PFSK-1 (cell line): ENCODE data around the gene RPS6KA2.

Experiments
- FOXP2 ChIP-seq: optimal IDR thresholded peaks from 2 replicates; pipeline ENCODE3; 2011; ENCODE audit warnings: borderline replicate concordance, control low read depth, inconsistent platforms; ENCODE audit not compliant: insufficient read depth; ENCODE audit errors: extremely low read length, extremely low read depth
- POLR2AphosphoS5 ChIP-seq: IDR thresholded peaks from 2 replicates; pipeline ENCODE4 v1.6.1; 2012; ENCODE audit warnings: low read depth, mild to moderate bottlenecking, control low read depth, low read length, moderate library complexity
- SIN3A ChIP-seq: IDR thresholded peaks from 2 replicates; pipeline ENCODE4 v1.6.1; 2012; ENCODE audit warnings: mild to moderate bottlenecking, low read length, moderate library complexity, borderline replicate concordance; ENCODE audit not compliant: insufficient read depth
- TAF1 ChIP-seq: IDR thresholded peaks from 2 replicates; pipeline ENCODE4 v1.6.1; 2012; ENCODE audit warnings: low read length, control low read depth, borderline replicate concordance; ENCODE audit not compliant: insufficient read depth
- TF ChIP-seq, protein P1 (sequence below), 2 experiments: IDR thresholded peaks; 2 replicates each; pipeline versions ENCODE4 v1.6.1 to v1.8.0; 2011 to 2012; ENCODE audit warnings: low read depth in 2 of 2, low read length in 2 of 2, control low read depth in 1 of 2, inconsistent platforms in 1 of 2, mild to moderate bottlenecking in 1 of 2, moderate library complexity in 1 of 2; ENCODE audit not compliant: insufficient read depth in 1 of 2

The RPS6KA2 gene

DNA sequence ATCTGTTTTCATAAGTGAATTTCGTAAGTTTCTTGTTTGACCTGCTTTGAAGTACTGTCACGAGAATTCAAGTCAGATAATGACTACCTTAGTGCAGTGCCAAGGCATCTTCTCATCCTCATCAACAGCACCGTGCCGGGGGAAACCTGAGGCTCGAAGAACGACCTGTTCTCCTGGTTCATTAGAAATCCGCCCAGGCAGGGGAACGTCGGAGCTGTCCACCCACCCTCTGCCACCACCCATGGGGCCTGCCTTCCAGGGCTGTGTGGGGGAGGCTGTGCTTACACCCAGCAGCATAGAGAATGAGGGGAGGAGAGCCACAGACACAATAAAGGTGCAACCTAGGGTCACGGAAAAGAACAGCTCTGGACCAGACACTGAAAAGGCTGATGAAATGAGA, 142.2 kb downstream of the RPS6KA2 start:
- TF ChIP-seq, protein P1, sequence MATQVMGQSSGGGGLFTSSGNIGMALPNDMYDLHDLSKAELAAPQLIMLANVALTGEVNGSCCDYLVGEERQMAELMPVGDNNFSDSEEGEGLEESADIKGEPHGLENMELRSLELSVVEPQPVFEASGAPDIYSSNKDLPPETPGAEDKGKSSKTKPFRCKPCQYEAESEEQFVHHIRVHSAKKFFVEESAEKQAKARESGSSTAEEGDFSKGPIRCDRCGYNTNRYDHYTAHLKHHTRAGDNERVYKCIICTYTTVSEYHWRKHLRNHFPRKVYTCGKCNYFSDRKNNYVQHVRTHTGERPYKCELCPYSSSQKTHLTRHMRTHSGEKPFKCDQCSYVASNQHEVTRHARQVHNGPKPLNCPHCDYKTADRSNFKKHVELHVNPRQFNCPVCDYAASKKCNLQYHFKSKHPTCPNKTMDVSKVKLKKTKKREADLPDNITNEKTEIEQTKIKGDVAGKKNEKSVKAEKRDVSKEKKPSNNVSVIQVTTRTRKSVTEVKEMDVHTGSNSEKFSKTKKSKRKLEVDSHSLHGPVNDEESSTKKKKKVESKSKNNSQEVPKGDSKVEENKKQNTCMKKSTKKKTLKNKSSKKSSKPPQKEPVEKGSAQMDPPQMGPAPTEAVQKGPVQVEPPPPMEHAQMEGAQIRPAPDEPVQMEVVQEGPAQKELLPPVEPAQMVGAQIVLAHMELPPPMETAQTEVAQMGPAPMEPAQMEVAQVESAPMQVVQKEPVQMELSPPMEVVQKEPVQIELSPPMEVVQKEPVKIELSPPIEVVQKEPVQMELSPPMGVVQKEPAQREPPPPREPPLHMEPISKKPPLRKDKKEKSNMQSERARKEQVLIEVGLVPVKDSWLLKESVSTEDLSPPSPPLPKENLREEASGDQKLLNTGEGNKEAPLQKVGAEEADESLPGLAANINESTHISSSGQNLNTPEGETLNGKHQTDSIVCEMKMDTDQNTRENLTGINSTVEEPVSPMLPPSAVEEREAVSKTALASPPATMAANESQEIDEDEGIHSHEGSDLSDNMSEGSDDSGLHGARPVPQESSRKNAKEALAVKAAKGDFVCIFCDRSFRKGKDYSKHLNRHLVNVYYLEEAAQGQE (IDR thresholded peaks at IDR 0.05; ENCODE audit: insufficient read depth in 1 of 2, low read depth in 2 of 2, low read length in 2 of 2), result no peak
- TF ChIP-seq TAF1 (no peak), POLR2AphosphoS5 (no peak), SIN3A (no peak), FOXP2 (no peak)

DNA sequence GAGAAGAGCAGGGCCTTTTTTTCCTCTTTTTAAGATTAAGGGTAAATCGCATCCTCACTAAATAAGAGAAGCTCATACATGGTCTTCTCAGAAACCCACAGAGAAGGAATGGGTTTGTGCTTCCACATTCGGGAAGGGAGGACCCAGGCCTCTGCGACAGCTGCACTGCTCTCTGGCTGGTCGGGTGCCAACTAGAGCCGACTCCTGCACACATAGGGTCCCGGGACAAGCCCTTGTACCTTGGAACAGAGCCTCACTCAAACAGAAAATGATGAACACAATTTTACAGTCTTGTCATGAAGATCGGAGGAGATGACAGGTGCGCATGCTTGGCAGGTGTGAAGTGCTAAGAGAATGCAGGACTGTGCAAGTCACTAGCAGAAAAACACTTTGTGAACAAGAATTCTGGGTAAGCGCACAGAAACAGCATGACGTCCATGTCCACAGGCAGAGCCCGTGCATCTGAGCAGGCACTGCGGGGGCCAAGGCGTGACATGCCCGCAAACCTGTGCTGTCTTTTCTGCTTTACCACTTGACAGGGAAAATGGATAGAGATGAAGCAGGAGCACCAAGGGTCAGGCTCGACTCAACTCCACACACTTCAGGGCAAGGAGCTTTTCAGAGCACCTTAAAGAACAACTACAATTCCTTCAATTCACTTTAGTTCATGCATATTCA, 143.3 kb downstream of the RPS6KA2 start:
- no peak for TF ChIP-seq TAF1

DNA sequence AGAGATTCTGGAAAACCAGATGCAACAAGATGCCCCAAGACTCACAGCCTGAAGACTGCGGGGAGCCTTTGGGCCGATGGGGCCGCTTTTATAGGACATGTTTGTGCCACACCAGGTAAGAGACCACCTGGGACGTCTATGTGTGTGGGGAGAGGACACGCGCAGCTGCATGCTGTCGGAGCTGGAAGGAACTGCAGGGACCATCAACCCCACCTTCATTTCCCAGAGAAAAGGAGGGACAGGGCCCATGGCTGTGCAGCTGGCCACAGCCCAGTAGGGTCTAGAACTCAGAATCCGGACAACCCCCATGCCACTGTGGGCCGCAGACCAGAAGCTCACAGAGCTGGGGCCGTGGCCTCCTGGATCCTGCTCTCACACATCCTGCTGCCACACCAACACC, 144.0 kb downstream of the RPS6KA2 start:
- TF ChIP-seq SIN3A (no peak), FOXP2 (no peak), POLR2AphosphoS5 (no peak), TAF1 (no peak)
- TF ChIP-seq, protein P1 (IDR thresholded peaks at IDR 0.05; ENCODE audit: insufficient read depth in 1 of 2, low read depth in 2 of 2, low read length in 2 of 2), result no peak

DNA sequence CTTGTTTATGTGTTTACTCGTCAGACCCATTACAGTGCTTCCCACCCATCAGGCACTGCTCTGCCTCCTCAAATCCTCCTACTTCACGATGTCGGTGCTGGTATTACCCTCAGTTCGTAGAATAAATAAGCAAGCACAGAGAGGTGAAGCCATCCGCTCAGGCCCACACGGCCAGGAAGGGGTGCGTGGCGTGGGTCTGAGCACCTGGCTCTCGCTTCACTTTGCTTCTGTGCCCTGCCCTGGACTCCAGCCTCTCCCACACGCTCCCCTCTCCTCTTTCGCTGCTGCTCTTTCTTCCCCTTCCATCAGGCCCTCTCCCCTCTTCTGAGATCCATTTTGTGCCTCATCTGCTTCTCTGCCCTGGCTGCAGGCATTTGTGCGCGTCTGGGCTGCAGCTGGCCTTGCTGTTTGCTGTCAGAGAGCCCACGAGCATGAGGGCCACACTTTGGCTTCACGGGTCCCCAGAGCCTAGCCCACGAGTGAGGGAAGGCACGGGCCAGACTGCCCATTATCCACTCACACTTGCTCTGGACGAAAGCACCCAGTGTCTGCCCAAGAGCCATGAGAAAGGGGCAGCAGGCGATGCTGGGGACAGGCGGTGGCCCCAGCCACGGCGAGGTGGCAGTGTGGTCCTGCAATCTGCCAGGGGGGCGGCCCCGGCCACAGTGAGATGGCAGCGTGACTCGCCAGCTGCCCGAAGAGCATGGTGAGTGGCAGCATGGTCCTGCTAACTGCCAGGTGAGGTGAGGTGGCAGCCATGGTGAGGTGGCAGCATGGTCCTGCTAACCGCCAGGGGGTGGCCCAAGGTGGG, 148.1 kb downstream of the RPS6KA2 start:
- no peak for TF ChIP-seq POLR2AphosphoS5
- TF ChIP-seq, protein P1 (IDR thresholded peaks at IDR 0.05; ENCODE audit: insufficient read depth in 1 of 2, low read depth in 2 of 2, low read length in 2 of 2), result no peak
- TF ChIP-seq FOXP2, result no peak
- TF ChIP-seq SIN3A, result no peak
- no peak for TF ChIP-seq TAF1

DNA sequence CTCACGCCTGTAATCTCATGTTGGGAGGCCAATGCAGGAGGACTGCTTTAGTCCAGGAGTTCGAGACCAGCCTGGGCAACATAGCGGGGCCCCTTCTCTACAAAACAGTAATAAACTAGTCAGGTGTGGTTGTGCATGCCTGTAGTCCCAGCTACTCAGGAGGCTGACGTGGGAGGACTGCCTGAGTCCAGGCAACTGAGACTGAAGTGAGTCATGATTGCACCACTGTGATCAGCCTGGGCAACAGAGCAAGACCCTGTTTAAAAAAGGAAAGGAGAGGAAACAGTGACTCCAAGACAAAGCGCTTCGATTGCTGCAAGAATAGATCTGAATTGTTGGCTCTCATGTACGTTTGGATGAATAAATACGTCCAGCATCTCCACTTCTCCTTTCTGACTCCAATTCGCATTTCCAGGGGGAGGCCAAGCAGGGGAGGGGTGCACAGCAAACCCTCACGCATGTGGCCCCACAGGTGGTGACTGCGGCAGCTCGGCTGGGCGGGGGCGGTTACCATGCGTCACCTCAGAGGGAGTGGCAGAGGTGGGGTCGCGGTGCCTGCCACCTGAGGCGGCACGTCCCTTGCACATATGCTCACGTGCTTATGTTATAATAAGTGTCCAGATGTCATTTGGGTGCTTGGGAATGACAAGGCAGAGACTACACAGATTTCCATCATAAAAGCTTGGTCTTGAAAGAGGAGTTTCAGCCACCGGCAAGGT, 149.2 kb downstream of the RPS6KA2 start:
- no peak for TF ChIP-seq SIN3A
- TF ChIP-seq FOXP2, result no peak
- TF ChIP-seq, protein P1 (IDR thresholded peaks at IDR 0.05; ENCODE audit: insufficient read depth in 1 of 2, low read depth in 2 of 2, low read length in 2 of 2), result no peak
- no peak for TF ChIP-seq POLR2AphosphoS5
- no peak for TF ChIP-seq TAF1
